H4 (cell line): ENCODE measurements around the gene IL20. TPM values are rescaled to one million over a fixed set of nuclear protein-coding genes. Genes with fewer than 3 reads are reported as not detected.

Source experiments
- DNase-seq: peaks from one replicate; pipeline ENCODE4 v3.0.0-alpha.2; 2015; ENCODE audit warnings: low spot score
- total RNA-seq: library from RNA; depleted of rRNA; stranded (reverse); fragments of >200 nt; shearing (Covaris generic); gene quantifications from 2 replicates; pipeline ENCODE4 v1.2.3, GENCODE V29; 2014; rRNA removed

The IL20 gene
- not detected in 2 replicates for total RNA-seq

GRCh38 chr1:206864939-206865671 is at the start of gene IL20:
Gene IL20, plus strand, starts transcription at chr1:206865623. Its CDS starts 230 bp downstream, at chr1:206865853.
- peak; percentile 74 for DNase-seq

- DNase-seq = no peak
Observed at GRCh38 chr1:206816390-206817287, 48.8 kb upstream of the IL20 start.

- no peak for DNase-seq
Observed at GRCh38 chr1:206821493-206821892, 43.9 kb upstream of the IL20 start.

GRCh38 chr1:206823727-206824126 is 41.7 kb upstream of the IL20 start:
- no peak for DNase-seq

GRCh38 chr1:206824331-206824730 is 41.1 kb upstream of the IL20 start:
- no peak for DNase-seq

GRCh38 chr1:206826394-206826793 is 39.0 kb upstream of the IL20 start:
- peak; percentile 18 for DNase-seq

GRCh38 chr1:206828061-206828460 is 37.4 kb upstream of the IL20 start:
- no peak for DNase-seq

- no peak for DNase-seq
Observed at GRCh38 chr1:206828765-206829164, 36.7 kb upstream of the IL20 start.

GRCh38 chr1:206829282-206829681 is 36.1 kb upstream of the IL20 start:
- DNase-seq = no peak

GRCh38 chr1:206829875-206830274 is 35.5 kb upstream of the IL20 start:
- DNase-seq = no peak

GRCh38 chr1:206831650-206832049 is 33.8 kb upstream of the IL20 start:
- DNase-seq = no peak

GRCh38 chr1:206832352-206832880 is 33.0 kb upstream of the IL20 start:
- DNase-seq = no peak

GRCh38 chr1:206833106-206833680 is 32.2 kb upstream of the IL20 start:
- no peak for DNase-seq

GRCh38 chr1:206833801-206834200 is 31.6 kb upstream of the IL20 start:
- no peak for DNase-seq

GRCh38 chr1:206834217-206834616 is 31.2 kb upstream of the IL20 start:
- no peak for DNase-seq

GRCh38 chr1:206834711-206835110 is 30.7 kb upstream of the IL20 start:
- DNase-seq = no peak

- DNase-seq = no peak
Observed at GRCh38 chr1:206835186-206835585, 30.2 kb upstream of the IL20 start.

- no peak for DNase-seq
Observed at GRCh38 chr1:206836111-206836510, 29.3 kb upstream of the IL20 start.

- DNase-seq = no peak
Observed at GRCh38 chr1:206839006-206839560, 26.3 kb upstream of the IL20 start.

GRCh38 chr1:206839857-206840256 is 25.6 kb upstream of the IL20 start:
- peak; percentile 60 for DNase-seq

GRCh38 chr1:206841609-206842323 is 23.7 kb upstream of the IL20 start:
- no peak for DNase-seq
